ENCODE data around the gene ARHGAP42.
A peak's percentile ranks its signal among the peaks of the same experiment; 100 is the strongest.
"Not testable (repeated sequence)": the region's sequence is repeated elsewhere in the genome, so short reads cannot be mapped to it uniquely, and the experiment has no call there.

Gene ARHGAP42

DNA sequence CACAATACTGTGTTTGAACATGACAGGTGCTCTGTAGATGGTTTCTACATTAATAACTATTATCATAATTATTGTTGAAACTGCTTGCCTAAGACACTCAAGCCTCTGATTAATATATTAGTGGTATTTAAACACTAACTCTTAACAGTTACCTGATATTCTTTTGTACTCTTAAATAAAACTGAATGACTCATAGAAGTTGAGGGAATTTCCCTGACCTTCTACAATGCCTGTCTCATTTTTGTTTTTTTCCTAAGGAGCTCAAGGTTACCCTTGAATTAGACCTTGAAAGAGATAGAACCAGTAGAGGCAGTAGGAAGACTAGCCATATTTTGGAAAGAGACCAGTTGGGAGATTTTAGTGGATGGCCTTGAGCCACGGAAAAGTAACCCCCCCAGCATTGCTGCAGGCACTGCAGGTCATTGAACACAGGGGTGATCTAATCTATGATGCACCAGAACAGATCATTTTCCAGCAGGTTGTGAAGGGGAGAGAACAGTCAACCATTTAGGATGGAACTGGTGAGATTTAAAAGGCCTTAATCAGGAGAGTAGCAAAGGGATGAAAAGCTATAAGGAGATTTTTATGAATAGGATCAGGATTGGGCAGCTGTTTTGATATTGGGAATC is 294.2 kb downstream of the ARHGAP42 start:
- DNase-seq, result no peak

DNA sequence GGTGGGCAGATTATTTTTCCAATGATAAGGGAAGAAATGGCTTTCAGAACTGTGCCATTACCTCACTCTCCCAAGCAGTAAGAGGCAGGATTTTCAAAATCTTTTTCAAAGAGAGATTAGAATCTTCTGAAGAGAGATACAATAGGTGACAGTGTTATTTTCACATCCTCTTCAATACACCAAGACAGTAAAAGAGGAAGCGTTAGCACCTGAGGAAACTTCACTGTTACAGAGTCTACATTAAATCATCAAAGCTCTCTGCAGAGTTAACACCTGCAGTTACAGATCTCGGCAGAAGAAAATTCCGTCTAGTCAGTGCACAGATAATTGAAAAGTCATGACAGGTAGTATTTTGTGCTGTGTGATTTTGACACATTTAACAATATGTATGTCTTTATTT is 297.6 kb downstream of the ARHGAP42 start:
- DNase-seq, result no peak

DNA sequence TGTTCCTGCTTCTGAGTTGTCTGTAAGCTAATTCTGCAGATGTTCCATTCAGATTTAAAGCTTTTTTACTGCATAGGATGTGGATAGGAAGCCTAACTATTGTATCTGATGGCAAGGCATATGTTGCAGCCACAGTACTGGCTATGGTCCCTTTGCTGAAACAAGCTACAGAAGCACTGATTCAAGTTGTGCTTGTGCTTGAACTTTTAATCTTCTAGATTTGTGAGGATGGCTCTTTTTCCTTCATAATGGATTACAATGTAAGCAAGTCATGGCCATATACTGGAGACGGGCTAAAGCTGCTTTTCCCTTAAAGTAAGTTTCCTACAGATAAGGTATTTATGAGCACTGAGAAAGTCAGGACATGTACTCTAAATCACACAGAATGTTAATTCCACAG is 303.8 kb downstream of the ARHGAP42 start:
- no peak for DNase-seq

- no peak for DNase-seq
Observed at GRCh38 chr11:100991541-100991940, 304.5 kb downstream of the ARHGAP42 start.

GRCh38 chr11:100994966-100995365 is 307.9 kb downstream of the ARHGAP42 start:
- no peak for DNase-seq

DNA sequence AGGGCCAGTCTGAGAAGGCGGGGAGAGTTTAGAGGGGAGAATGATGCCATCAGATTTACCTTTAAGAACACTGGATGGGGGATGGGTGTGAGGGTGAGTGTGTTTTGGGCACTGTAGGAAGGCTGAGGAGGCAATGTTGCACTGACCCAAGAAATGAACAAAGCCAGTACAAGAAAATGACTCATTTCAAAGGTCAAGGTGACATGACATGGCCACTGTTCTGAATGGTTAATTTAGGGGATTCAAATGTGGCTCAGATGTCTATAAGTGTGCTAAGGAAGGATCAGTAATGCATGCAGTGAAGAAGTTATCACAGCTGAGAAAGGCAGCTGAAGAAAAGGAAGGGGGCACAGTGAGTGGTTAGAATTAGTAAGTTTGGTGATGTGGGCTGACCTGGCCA is 312.7 kb downstream of the ARHGAP42 start:
- DNase-seq, result no peak

GRCh38 chr11:101003468-101003867 is 316.4 kb downstream of the ARHGAP42 start:
- no peak for DNase-seq

DNA sequence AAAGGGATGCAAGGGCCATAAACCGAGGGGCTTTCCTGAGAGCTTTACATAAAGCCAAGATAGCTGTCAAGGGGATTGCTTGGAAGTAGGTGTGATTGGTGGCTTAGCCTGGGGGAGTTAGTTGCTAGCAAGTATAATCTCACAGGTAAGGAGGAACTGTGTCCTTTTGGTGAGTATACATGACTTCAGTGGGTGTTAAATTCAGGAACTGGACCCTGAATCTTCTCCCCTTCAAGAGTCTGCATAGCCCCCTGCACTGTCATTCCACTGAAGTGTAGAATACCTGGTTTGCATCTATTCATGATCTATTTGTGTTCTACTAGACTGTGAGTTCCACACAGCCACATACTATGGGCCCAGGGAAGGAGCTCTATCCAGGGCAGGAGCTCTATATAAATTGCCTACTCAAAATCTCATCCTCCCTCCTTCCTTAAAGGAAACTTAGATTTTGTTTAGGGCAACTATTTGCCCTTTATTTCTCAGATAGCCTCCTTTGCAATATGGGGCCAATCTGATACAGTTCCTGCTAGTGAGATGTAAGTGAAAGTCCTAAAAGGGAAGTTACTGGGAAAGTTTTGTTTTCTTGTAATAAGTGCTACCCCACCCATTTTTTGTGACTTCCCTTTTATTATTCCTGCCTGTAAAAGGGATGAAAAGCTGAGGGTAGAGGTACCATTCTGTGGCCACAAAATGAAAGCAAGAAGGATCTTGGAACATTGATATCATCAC is 322.0 kb downstream of the ARHGAP42 start:
- DNase-seq, result no peak

GRCh38 chr11:101009690-101010055 is 322.6 kb downstream of the ARHGAP42 start:
- DNase-seq, result no peak

DNA sequence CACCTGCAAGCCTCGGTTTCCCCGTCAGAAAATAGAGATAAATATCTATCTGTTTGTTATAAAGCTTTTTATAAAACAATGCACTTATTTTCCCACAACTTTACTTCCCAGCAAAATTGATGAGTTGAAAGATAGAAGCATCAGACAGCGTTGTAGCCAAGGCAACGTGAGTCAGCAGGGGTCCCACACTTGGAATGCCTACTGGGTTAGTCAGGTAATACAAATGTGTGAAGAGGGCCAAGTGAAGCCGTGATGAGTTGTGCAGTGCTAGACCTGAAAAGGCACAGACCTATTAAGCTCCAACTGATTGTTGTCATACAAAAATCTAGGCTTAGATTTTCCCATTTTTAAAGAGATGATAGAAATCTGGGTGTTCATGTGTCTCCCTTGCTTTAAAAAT is 323.8 kb downstream of the ARHGAP42 start:
- peak; percentile 8 for DNase-seq

- no peak for DNase-seq
Observed at GRCh38 chr11:101011881-101012280, 324.8 kb downstream of the ARHGAP42 start.

- DNase-seq, result not testable (repeated sequence)
Observed at GRCh38 chr11:101013702-101014101, 326.6 kb downstream of the ARHGAP42 start.

- DNase-seq, result no peak
Observed at GRCh38 chr11:101014600-101015285, 327.7 kb downstream of the ARHGAP42 start.

DNA sequence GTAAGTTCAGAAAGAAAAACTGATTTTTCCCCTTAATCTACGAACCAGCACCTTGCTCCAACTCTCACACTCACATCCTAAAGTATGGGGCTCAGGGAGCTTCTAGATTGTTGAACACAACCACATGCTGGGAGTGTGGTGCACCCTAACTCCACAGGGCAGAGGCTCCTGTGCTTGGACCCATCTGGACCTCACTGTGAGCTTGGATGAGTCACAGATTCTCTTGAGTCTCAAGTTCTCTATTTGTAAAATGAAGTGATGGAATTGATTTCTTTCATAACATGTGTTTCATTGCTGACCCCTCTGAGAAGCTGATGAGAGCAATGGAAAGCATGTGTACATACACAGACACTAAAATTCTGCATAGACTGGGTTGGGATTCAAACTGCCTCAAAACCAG is 332.8 kb downstream of the ARHGAP42 start:
- DNase-seq, result peak; percentile 3

- DNase-seq, result no peak
Observed at GRCh38 chr11:101022256-101022655, 335.2 kb downstream of the ARHGAP42 start.

- no peak for DNase-seq
Observed at GRCh38 chr11:101028644-101029043, 341.6 kb downstream of the ARHGAP42 start.

DNA sequence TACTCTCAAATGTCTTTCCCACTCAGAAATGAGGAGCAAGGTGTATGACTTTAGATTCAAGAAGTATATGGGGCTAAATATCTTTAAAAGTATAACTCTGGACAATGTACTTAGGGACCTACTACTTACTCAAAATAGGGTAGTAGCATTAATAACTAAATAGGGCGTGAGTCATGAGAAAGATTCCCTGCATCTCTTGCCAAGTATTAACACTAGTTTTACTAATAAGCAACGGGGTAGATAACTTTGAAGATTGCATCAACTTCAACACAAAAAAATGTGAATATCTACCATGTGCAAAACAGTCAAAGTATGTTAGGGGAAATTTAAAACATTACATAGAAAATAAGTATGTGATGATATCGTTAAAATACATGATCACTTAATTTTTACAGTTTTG is 342.9 kb downstream of the ARHGAP42 start:
- DNase-seq, result peak; percentile 37

DNA sequence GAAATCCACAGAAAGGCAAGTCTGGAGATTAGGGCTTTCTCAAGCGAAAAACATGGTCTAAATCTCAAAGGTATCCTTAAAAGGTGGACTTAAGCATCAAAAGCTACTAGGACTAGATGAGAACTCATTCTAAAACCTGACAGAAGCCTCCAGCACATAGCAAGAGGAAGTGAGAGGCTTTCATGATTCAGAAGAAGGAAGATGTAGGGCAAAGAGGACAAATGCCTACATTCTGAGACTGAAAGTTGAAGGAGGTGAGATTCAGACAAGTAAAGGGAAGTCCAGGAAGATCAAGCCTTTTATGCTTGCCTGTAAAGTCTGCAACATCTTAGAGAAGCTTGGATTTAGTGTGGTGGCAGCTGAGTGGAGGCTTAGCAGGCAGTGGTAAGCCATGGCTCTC is 343.6 kb downstream of the ARHGAP42 start:
- no peak for DNase-seq

DNA sequence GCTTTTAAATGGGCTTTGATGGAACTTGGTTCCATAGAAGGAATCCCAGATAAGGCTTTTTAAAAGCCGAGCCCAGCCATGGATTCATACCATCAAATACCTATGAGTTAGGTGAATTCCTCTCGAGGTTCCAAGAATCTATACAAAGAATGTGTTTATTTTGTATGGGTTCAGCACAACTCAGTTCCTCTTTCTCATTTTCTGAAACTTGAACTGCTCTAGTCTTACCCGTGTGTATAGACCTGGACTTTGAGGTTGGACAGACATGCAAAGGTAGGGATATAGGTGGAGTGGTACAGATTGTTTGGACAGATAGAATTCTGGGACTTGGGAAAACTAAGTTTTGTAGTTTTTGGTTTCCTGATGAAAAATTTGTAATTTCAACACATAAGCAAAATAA is 344.6 kb downstream of the ARHGAP42 start:
- DNase-seq, result no peak

- no peak for DNase-seq
Observed at GRCh38 chr11:101032991-101033390, 345.9 kb downstream of the ARHGAP42 start.

DNA sequence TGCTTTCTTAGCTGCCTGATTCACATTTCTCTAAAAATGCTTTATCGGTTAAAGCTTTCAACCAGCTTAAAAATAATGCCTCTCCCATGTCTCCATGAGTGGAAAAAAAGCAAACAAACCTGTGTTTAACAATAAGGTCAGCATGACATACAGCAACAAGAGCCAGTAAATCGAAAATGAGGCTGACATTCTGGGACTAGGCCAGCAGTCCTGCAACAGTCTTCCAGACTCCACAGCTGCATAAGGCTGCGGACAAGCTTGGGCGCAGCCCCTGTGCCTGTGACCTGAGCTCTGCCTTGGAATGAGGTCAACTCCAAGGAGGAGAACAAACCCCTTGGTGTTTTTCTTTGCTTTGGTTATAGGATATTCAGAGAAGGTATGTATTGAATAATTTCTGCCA is 347.0 kb downstream of the ARHGAP42 start:
- DNase-seq, result no peak

- DNase-seq, result no peak
Observed at GRCh38 chr11:101035872-101036271, 348.8 kb downstream of the ARHGAP42 start.
